ENCODE data around the gene OR52L1.

GRCh38 chr11:5973530-5973929 lies 13.3 kb downstream of the OR52L1 start:
- TF ChIP-seq POLR2A (IDR thresholded peaks at IDR 0.05; ENCODE audit: low read depth, low read length) (no peak), POLR2AphosphoS5 (IDR thresholded peaks at IDR 0.05; ENCODE audit: low read depth, low read length) (no peak), TAF1 (IDR thresholded peaks at IDR 0.05; ENCODE audit: borderline replicate concordance, low read depth, low read length) (no peak)

Measured in GM12892 (cell line).